H9 (cell line): ENCODE measurements around the gene ALX4. TPM values are rescaled to one million over a fixed set of nuclear protein-coding genes. Genes with fewer than 3 reads are reported as not detected.

Experiments
- DNase-seq: peaks from one replicate; pipeline ENCODE4 v3.0.0-alpha.2; 2017
- H2AFZ ChIP-seq: one replicate; pipeline ENCODE4 v1.6.1; 2013; ENCODE audit warnings: mild to moderate bottlenecking, low read length, control low read depth, moderate library complexity
- H2AK5ac ChIP-seq: 2 replicates; pipeline ENCODE4 v1.6.1; 2013; ENCODE audit warnings: low read length, control low read depth, mixed read lengths; ENCODE audit not compliant: insufficient read length
- H2BK120ac ChIP-seq: one replicate; pipeline ENCODE4 v1.6.1; 2013; ENCODE audit warnings: low read depth, mild to moderate bottlenecking, low read length, control low read depth, inconsistent platforms; ENCODE audit not compliant: poor library complexity, severe bottlenecking
- H2BK12ac ChIP-seq: 2 replicates; pipeline ENCODE4 v1.6.1; 2013; ENCODE audit warnings: low read length, control low read depth, mixed read lengths, low read depth; ENCODE audit not compliant: insufficient read length
- H2BK15ac ChIP-seq: 2 replicates; pipeline ENCODE4 v1.6.1; 2013; ENCODE audit warnings: low read depth, low read length, control low read depth
- H2BK20ac ChIP-seq: one replicate; pipeline ENCODE4 v1.6.1; 2013; ENCODE audit warnings: low read depth, mild to moderate bottlenecking, low read length, control low read depth, inconsistent platforms; ENCODE audit not compliant: poor library complexity, severe bottlenecking
- H2BK5ac ChIP-seq: 2 replicates; pipeline ENCODE4 v1.6.1; 2013; ENCODE audit warnings: low read length, control low read depth, mixed read lengths; ENCODE audit not compliant: insufficient read length
- H3K14ac ChIP-seq: 2 replicates; pipeline ENCODE4 v1.6.1; 2013; ENCODE audit warnings: low read length, control low read depth; ENCODE audit not compliant: insufficient read depth
- H3K18ac ChIP-seq: 2 replicates; pipeline ENCODE4 v1.6.1; 2013; ENCODE audit warnings: low read depth, mild to moderate bottlenecking, mixed read lengths, low read length, control low read depth; ENCODE audit not compliant: insufficient read length
- H3K23ac ChIP-seq: 2 replicates; pipeline ENCODE4 v1.6.1; 2013; ENCODE audit warnings: low read length, control low read depth, mixed read lengths, low read depth; ENCODE audit not compliant: insufficient read length
- H3K23me2 ChIP-seq: 2 replicates; pipeline ENCODE4 v1.6.1; 2013; ENCODE audit warnings: low read depth, mild to moderate bottlenecking, mixed read lengths, low read length, control low read depth; ENCODE audit not compliant: insufficient read length, poor library complexity, severe bottlenecking
- H3K27ac ChIP-seq: 2 replicates; pipeline ENCODE4 v1.5.1; 2013; ENCODE audit warnings: low read length, control low read depth, mixed read lengths, low read depth; ENCODE audit not compliant: insufficient read length
- H3K27me3 ChIP-seq: 2 replicates; pipeline ENCODE4 v1.6.1; 2013; ENCODE audit warnings: low read length, control low read depth, inconsistent platforms; ENCODE audit not compliant: insufficient read depth
- H3K4ac ChIP-seq: 2 replicates; pipeline ENCODE4 v1.6.1; 2013; ENCODE audit warnings: low read depth, mild to moderate bottlenecking, control low read depth, inconsistent platforms, low read length, moderate library complexity
- H3K4me1 ChIP-seq: 2 replicates; pipeline ENCODE4 v1.6.1; 2013; ENCODE audit warnings: low read length, control low read depth, inconsistent platforms; ENCODE audit not compliant: insufficient read depth
- H3K4me2 ChIP-seq: 2 replicates; pipeline ENCODE4 v1.6.1; 2013; ENCODE audit warnings: low read length, control low read depth, mixed read lengths; ENCODE audit not compliant: insufficient read length, insufficient read depth
- H3K56ac ChIP-seq: 2 replicates; pipeline ENCODE4 v1.6.1; 2013; ENCODE audit warnings: low read depth, mild to moderate bottlenecking, mixed read lengths, low read length, control low read depth; ENCODE audit not compliant: insufficient read length
- H3K79me1 ChIP-seq: 2 replicates; pipeline ENCODE4 v1.6.1; 2013; ENCODE audit warnings: low read depth, mild to moderate bottlenecking, moderate library complexity, low read length, control low read depth, inconsistent platforms; ENCODE audit not compliant: insufficient read depth, poor library complexity, severe bottlenecking
- H3K79me2 ChIP-seq: 2 replicates; pipeline ENCODE4 v1.6.1; 2013; ENCODE audit warnings: low read length, control low read depth, inconsistent platforms; ENCODE audit not compliant: insufficient read depth
- H3K9ac ChIP-seq: 2 replicates; pipeline ENCODE4 v1.6.1; 2013; ENCODE audit warnings: low read length, control low read depth, mixed read lengths; ENCODE audit not compliant: insufficient read length; ENCODE audit errors: extremely low read depth
- H3K9me3 ChIP-seq: one replicate; pipeline ENCODE4 v1.6.1; 2013; ENCODE audit warnings: low read depth, low read length, inconsistent platforms; ENCODE audit not compliant: control insufficient read depth
- H3T11ph ChIP-seq: one replicate; pipeline ENCODE4 v1.6.1; 2013; ENCODE audit warnings: mild to moderate bottlenecking, low read length, control low read depth, inconsistent platforms
- H4K20me1 ChIP-seq: one replicate; pipeline ENCODE4 v1.6.1; 2013; ENCODE audit not compliant: control insufficient read depth, insufficient read length, insufficient read depth
- H4K5ac ChIP-seq: 2 replicates; pipeline ENCODE4 v1.6.1; 2013; ENCODE audit warnings: low read depth, mild to moderate bottlenecking, mixed read lengths, low read length, control low read depth; ENCODE audit not compliant: insufficient read length
- H4K8ac ChIP-seq: replicated peaks from 2 replicates; pipeline ENCODE4 v1.6.1; 2013; ENCODE audit warnings: low read length, control low read depth, mixed read lengths, low read depth; ENCODE audit not compliant: insufficient read length
- H4K91ac ChIP-seq: 2 replicates; pipeline ENCODE4 v1.6.1; 2013; ENCODE audit warnings: low read depth, mild to moderate bottlenecking, moderate library complexity, mixed read lengths, low read length, control low read depth; ENCODE audit not compliant: insufficient read length
- H3K27ac Mint-ChIP-seq, 3 experiments: 2 replicates in 2 of 3; 3 replicates in 1 of 3; pipeline ENCODE4 v1.8.0; 2020 to 2021; ENCODE audit warnings: mixed read lengths in 3 of 3, mild to moderate bottlenecking in 1 of 3, moderate library complexity in 1 of 3
- H3K27me3 Mint-ChIP-seq: 2 replicates; pipeline ENCODE4 v1.8.0; 2021; ENCODE audit warnings: low read depth, mild to moderate bottlenecking, moderate library complexity, mixed read lengths
- H3K36me3 Mint-ChIP-seq, 3 experiments: 2 replicates in 2 of 3; 3 replicates in 1 of 3; pipeline ENCODE4 v1.8.0; 2020 to 2021; ENCODE audit warnings: low read depth in 3 of 3, mixed read lengths in 3 of 3; ENCODE audit not compliant: insufficient read depth in 1 of 3
- H3K4me1 Mint-ChIP-seq, 2 experiments: 2 replicates each; pipeline ENCODE4 v1.8.0; 2020; ENCODE audit warnings: mixed read lengths in 2 of 2
- H3K4me3 Mint-ChIP-seq, 2 experiments: 2 replicates in 1 of 2; 3 replicates in 1 of 2; pipeline ENCODE4 v1.8.0; 2020 to 2021; ENCODE audit warnings: mild to moderate bottlenecking in 2 of 2, mixed read lengths in 2 of 2, moderate library complexity in 1 of 2
- H3K9me3 Mint-ChIP-seq, 2 experiments: 2 replicates in 1 of 2; 3 replicates in 1 of 2; pipeline ENCODE4 v1.8.0; 2020; ENCODE audit warnings: mild to moderate bottlenecking in 2 of 2, mixed read lengths in 2 of 2, moderate library complexity in 1 of 2
- CTCF ChIP-seq: fragments of 200-600 bp; sonication (generic); conservative IDR thresholded peaks from 3 replicates; pipeline ENCODE4 v1.8.0; 2021; ENCODE audit warnings: antibody characterized with exemption, mild to moderate bottlenecking
- WGBS: extraction: QIAGEN DNeasy Blood & Tissue Kit; methylation state at CpG from one replicate; pipeline ENCODE4 v1.1.7; 2013; ENCODE audit warnings: missing lambda C conversion rate, low lambda C conversion rate, mixed read lengths; ENCODE audit not compliant: insufficient read length; ENCODE audit errors: extremely low coverage; 5-methylcytosine and 5-hydroxymethylcytosine counted together
- total RNA-seq: library from RNA; stranded (reverse); gene quantifications from 2 replicates; pipeline ENCODE4 v1.2.1, GENCODE V29; 2021

Gene ALX4
- total RNA-seq, 1 experiment from 2014 or later, result not detected

GRCh38 chr11:44310206-44310462, 195 bp upstream of the ALX4 start:
- Histone ChIP-seq H3K23ac (no peak overlapping the region), H3K9ac (no peak overlapping the region), H4K20me1 (no peaks in the 10 kb centered on the region), H3K27me3 (peaks cover 96% of the 10 kb centered on the region), H3K23me2 (peaks cover 9% of the 10 kb centered on the region), H3K4me1 (no peaks in the 10 kb centered on the region; the same call in 1 of the 2 replicates), H2BK120ac (no peak overlapping the region), H4K5ac (no peak overlapping the region), H3K79me2 (no peaks in the 10 kb centered on the region), H3K4me2 (peak overlapping the region; percentile 25), H3K9me3 (no peaks in the 10 kb centered on the region), H2BK20ac (no peak overlapping the region), H2AK5ac (no peak overlapping the region), H2BK5ac (no peak overlapping the region), H3K27ac (no peak overlapping the region), H3K56ac (no peak overlapping the region), H4K8ac (no peak overlapping the region), H2BK15ac (no peak overlapping the region), H3T11ph (no peak overlapping the region), H2BK12ac (no peak overlapping the region), H3K79me1 (no peaks in the 10 kb centered on the region), H3K4ac (no peak overlapping the region), H3K14ac (no peak overlapping the region), H4K91ac (no peak overlapping the region), H2AFZ (no peak overlapping the region), H3K18ac (no peak overlapping the region)
- no peaks in the 10 kb centered on the region; a peak in 3 of 7 replicates for H3K36me3 Mint-ChIP-seq
- TF ChIP-seq CTCF, result no peak
- H3K27me3 Mint-ChIP-seq, result peaks cover 100% of the 10 kb centered on the region
- H3K27ac Mint-ChIP-seq, result no peak overlapping the region
- no CpG with 5 or more reads among the region's 6 CpGs for WGBS
- no peak for DNase-seq
- peaks cover 26 to 60% of the 10 kb centered on the region in 2 experiments for H3K4me1 Mint-ChIP-seq
- peaks cover 0 to 21% of the 10 kb centered on the region in 2 experiments; a peak in 3 of 5 replicates for H3K9me3 Mint-ChIP-seq
- peak overlapping the region; percentile 41 to 77; a peak in 4 of 5 replicates for H3K4me3 Mint-ChIP-seq
